GM19239 (cell line): ENCODE results near the gene ADGRL3.
"Not testable (repeated sequence)": the region's sequence is repeated elsewhere in the genome, so short reads cannot be mapped to it uniquely, and the experiment has no call there.

Experiments
- DNase-seq: peaks from one replicate; pipeline ENCODE4 v3.0.0; 2011; ENCODE audit warnings: low spot score; ENCODE audit not compliant: insufficient read length
- FAIRE-seq: peaks from 2 replicates; lab custom pipeline; 2011; peaks lifted over from hg19 to GRCh38; lab: Jason Lieb, UNC

ADGRL3 gene

DNA sequence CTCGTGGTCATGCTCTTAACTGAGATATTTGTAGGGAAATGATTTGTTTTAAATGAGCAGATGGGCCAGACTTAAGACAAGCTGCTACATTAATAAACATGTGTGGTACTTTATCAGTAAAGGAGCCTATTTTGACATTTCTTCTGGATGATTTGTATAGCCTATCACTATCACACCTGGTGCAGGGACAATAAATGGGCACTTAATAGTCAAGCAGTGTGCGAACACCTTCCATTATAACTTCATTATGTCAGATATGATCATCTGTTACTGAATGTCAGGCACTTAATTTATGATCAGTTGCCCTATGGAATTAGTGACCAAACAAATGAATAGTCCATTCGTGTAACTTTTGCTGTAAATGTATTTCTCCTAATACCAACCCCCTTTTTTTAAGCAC is 628.8 kb downstream of the ADGRL3 start:
- FAIRE-seq (no peak), DNase-seq (no peak)

DNA sequence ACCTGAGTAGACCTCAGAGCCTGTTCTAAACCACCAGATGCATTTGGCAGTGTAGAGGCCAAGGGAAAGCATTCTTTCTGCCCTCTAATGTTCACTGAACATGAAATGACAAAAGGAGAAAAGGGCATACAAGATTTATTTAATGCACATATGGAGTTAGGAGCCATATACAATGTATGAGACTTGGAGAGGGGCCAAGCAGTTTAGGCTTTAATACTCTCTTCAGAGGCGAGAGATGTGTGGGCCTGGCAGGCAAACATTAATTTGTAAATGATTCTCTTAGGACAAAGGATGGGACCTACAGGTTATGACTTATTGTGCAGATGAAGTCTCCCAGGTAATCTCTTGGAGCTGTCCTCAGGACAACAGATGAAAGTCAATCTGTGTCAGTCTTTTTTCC is 631.9 kb downstream of the ADGRL3 start:
- FAIRE-seq (no peak), DNase-seq (no peak)

DNA sequence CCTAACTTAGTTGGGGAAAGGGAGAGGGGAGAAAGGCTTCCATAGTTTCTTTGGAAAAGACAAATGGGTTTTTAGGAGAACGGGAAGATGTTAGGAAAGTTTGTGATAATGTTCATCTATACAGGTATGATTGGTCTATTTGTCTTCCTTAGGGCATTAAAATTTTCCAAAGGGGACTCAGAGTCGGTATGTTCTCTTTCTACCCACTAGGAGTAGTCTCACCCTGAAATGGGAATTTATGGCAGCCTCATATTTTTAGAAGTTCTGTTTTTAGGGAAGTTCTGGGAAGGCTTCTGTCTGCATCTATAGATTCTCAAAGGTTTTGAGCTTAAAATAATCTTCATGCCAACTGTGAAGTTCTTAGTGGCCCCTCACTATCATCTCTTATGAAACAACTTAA is 637.3 kb downstream of the ADGRL3 start:
- FAIRE-seq (no peak), DNase-seq (no peak)

DNA sequence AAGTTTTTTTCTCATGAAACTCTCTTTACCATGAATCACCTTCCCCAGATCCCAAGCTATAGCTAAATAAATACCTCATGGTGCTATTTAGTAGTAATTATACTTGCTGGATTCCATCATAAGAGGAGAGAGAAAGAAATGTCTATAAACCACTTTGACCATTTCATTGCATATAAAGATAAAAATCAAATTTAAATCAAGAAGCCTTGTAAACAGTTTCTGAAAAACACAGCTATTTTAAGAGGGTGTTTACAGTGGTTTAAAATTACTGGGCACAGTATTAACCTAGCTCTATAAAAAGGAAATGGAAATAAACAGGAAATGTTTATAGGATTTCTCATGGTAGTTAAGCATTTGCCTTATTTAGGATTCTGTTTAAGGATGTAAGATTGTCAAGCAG is 637.9 kb downstream of the ADGRL3 start:
- no peak for DNase-seq
- FAIRE-seq, result no peak

DNA sequence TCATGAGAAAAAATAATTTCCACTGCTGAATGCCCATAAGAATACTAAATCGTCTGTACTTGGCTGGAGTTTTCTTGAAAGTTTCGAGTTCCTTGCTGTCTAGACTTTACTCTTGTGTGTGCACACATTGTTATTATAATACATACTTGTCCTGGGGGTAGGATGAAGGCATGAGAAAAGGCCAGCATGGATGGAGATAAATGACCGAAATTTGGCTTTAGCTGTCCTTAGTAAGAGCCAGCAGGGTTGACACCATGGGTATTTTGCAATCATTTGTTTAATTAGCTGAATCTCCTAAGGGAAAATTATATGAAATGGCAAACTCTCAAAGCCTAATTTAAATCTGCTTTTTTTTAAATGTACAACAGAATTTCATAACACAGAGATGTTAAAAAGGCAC is 641.6 kb downstream of the ADGRL3 start:
- DNase-seq (no peak), FAIRE-seq (no peak)

DNA sequence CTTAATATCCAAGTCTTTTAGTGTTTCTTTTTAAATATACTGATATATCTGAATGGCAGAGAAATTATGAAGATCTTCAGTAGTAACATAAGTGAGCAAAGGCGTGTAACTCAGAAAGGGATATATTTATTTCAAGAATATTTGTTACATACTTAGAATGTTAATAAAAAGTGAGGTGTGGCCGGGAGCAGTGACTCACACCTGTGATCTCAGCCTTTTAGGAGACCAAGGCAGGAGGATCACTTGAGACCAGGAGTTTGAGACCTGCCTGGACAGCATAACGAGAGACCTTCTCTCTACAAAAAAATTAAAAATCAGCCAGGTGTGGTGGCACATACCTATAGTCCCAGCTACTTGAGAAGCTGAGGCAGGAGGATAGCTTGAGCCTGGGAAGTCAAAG is 651.0 kb downstream of the ADGRL3 start:
- DNase-seq (no peak), FAIRE-seq (no peak)

DNA sequence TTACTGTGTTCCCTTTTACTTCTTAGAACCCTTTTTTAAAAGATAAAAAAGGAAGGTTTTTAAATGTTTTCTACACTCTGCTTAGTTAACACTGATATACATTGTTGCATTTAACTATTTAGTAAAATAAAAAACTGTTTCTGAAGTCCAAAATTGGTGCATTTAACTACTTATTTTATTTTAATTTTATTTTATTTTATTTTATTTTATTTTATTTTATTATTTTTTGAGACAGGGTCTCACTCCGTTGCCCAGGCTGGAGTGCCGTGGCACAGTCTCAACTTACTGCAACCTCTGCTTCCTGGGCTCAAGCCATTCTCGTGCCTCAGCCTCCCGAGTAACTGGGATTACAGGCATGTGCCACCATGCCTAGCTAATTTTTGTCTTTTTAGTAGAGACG is 652.0 kb downstream of the ADGRL3 start:
- FAIRE-seq, DNase-seq: not testable (repeated sequence)

DNA sequence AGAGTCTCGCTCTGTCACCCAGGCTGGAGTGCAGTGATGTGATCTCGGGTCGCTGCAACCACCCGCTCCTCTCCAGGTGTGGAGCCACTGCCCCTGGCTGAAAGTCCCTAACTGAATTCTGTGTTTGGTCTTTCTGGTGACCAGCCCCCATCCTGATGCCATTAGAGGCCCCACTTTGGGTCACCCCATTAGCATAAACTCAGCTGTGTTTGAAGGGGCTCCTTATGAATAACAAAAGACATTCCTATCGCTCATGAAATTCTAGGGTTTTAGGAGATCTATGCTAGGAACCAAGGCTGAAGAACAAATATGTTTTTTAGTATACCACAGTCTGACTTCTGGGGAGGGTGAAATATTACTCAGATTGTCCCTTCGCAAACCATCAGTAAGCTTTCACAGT is 652.9 kb downstream of the ADGRL3 start:
- DNase-seq (no peak), FAIRE-seq (no peak)

DNA sequence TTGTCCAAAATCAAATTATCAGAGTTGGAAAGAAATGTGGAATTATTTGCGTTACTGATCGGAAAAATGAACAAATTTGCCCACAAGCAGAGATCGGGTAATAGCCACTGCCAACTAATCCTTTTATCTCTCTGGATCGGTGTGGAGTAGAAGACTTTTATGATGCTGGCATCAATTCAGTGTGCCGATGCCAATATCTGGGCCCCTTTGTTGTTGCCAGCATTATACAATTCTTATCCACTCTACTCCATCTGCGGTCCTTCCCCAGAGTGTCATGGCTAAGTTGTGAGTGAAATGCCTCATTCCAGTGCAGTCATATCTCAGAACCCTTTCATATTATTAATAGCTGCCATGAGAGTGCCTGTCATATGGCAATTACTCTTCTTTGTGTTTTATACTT is 660.2 kb downstream of the ADGRL3 start:
- DNase-seq (no peak), FAIRE-seq (no peak)

DNA sequence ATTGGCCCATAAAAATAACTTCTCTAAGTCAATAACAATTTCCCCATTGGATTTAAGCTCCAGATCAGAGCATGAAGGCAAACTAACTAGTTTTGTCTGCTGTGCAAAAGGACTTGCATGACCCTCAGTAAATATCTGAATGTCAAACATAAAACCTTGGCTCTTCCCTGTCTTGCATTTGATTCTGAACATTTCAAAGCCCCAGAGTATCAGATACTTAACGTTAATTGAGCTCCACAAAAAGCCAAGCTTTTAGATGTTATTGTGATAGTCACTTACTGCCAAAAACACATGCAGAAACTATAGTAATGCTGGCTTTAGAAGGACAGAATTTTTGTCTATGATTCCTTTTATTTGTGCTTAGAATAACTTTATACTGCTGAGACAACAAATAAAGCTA is 664.2 kb downstream of the ADGRL3 start:
- FAIRE-seq, result no peak
- DNase-seq, result no peak

DNA sequence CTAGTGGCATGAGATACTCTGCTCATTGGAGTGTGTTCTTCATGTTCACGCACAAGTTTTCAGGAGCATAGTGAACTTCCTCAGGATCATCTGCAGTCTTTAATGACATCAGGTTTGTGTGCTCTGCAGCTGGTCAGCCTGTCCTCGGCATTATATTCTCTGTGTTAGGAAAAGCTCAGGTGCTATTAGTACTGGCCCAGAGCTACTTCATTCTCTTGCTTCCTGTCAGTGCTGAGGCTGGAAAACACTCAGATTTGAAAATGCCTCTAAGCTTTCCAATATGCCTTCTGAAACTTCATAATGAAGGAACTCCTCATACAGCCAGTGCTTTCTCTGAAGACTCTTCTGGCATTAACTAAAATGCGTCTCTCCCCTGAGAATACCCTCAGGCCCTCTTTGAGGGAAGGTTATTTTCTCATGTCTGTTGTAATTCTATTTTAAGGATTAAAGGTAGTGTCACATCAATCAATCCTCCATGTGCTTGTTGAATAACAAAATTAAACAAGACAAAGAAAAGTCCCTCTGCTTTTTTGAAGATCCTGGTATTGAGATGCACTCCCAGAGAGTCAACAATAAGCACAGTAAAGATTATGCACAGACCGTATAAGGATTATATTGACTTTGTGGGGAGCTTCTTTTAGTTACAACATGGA is 666.4 kb downstream of the ADGRL3 start:
- FAIRE-seq, result no peak
- no peak for DNase-seq

DNA sequence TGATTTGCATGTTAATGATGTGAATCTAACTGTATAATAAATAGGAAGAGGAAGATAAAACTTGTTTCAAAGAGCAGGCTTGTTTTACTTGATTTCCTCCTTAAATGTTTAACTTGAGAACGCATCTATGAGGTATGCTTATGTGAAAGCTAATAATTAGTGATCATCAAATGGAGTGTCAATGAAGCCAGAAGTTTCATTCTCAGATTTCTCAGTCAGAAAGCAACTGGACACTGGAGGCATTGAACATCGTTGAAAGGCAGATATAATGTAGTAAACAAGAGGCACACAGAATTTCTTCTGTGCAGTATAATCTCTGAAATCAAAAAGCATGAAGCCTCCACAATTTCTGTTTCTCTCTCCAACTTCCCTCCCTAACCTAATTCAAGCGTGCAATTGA is 672.9 kb downstream of the ADGRL3 start:
- no peak for FAIRE-seq
- no peak for DNase-seq

DNA sequence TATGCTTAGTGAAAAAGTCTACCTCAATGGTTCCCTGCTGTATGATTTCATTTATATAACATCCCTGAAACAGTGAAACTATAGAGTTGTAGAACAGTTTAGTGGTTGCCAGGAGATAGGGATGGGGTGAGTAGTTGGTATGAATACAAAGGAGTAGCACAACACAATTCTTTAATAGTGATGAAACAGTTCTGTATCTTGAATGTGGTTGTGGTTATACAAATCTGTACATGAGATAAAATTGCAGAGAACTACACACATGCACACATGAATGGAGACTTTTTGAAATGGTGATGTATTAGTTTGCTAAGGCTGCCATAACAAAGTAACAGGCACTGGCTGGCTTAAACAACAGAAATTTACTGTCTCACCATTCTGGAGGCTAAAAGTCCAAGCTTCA is 677.1 kb downstream of the ADGRL3 start:
- FAIRE-seq, result no peak
- no peak for DNase-seq

DNA sequence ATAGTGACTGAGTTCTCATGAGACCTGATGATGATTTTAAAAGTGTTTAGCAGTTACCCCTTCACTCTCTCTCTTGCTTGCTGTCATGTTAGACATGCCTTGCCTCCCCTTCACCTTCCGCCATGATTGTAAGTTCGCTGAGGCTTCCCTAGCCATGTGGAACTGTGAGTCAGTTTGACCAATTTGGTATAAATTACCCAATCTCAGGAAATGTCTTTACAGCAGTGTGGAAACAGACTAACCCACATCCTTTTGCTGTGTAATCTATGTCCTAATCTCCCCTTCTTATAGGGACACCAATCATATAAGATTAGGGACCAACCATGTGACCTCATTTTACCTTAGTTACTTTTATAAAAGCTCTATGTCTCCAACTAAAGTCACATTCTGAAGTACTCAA is 677.8 kb downstream of the ADGRL3 start:
- FAIRE-seq (no peak), DNase-seq (no peak)

DNA sequence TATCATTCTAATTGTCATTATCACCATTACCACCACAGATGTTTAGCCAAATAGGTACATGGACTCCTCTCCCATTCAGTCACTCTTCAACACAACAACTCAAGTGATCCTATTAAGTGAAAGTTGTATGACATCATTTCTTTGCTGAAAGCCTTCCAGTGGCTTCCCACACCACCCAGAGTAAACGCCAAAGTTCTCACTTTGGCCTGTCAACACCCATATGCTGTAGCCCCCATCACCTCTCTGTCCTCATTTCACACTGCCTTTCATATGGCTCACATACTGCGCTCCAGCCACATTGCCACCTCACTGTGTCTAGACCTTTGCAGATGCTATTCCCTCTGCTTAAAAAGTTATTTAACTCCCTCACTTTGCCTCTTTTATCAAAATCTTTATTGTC is 682.3 kb downstream of the ADGRL3 start:
- FAIRE-seq (no peak), DNase-seq (no peak)

DNA sequence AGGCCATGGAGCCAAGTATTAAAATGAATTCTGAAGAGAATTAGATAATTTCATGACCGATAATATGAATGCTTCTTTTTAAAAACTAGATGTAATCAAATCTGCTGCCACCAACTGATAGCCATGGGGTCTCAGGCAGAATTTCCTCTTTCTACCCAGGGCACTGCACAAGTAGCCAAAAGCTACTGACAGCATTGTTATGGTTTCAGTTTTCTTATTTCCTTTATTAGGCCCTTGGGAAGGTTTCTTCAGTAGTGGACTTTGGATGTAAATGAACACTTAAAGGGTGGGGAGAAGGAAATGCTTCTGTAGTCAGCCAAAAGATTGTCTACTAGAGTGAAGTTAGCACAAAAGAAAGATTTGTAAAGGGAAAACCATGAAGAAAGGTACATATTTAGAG is 686.0 kb downstream of the ADGRL3 start:
- no peak for FAIRE-seq
- DNase-seq, result no peak

DNA sequence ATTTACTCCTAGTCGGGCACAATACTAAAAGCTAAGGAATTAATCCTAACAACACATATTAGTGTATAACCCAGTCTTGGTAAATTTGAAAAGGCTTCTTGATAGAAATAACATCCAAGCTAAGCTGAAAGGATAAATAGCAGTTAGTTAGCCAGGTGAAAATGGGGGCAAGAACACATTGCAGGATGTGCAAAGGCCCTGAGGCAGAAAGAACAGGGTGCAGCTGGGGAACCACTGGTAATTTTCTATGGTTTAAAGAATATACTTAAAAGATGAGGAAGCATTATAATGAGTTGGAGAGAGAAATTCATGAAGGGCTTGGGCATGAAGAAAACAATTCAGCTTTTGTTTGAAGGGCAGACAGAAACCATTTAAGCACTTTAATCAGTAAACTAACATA is 689.0 kb downstream of the ADGRL3 start:
- DNase-seq (no peak), FAIRE-seq (no peak)

DNA sequence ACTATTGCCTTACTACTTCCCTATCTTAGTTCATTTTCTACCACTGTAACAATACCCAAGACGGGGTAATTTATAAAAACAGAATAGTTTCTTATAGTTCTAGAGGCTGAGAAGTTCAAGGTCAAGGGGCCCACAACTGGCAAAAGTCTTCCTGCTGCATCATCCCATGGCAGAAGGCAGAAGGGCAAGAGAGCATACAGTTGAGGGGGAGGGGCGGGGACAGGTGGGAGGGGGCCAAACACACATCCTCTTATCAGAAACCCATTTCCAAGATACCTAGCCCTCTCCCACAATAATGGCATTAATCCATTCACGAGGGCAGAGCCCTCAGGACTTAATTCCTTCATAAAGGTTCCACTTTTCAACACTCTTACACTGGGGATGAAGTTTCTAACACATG is 690.2 kb downstream of the ADGRL3 start:
- FAIRE-seq (no peak), DNase-seq (no peak)

DNA sequence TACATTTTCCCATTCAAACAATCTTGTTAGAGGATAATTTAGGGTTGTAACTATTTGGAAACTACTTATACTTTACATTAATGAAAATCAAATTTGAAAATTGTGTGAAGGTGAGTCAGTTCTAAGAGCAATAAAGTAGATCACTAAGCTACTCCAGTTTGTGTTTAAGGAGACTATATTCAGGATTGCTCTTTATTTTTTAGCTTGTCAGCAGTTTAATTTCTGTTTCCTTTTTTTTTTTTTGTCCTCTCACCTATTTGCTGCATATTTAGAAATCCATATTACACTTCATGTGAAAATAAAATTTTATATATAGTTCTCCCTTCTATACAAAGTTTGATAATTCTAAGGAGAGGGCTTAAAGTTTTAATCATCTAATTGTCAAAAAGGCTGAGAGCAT is 691.8 kb downstream of the ADGRL3 start:
- FAIRE-seq (no peak), DNase-seq (no peak)

DNA sequence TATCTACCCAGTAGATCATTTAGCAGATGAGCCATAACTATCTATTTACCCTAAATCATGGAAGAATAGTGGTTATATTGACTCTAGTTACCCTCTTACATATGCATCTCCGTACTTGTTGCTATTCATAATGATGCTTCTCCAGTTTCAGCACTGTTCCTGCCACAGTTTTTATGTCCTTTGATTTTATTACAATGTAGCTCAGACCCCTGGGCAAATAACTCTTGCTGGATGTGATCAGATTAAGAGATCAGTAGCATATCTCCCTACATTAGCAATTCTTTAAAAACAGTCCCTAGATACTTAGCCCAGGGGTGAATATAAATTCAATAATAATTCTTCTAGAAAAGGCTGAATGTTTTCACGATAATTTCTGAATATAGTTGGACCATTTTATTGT is 696.5 kb downstream of the ADGRL3 start:
- FAIRE-seq (no peak), DNase-seq (no peak)

DNA sequence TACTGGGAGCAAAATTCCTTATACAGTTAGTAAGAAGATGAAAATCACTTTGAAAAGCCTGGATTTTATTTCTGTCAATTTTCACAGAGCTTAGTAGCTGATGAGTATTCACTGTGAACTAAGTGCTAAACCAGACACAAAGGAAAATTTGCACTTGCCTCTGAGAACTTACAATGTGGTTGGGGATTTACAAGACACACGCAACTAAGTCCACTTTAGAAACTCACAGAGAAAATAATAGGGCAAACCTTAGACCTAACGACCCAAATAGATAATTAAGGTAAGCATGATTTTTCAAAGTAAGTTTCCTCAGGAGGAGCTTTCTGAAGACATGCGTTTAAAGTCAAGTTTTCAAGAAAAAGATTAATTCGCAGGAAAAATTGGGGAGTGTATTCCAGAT is 708.9 kb downstream of the ADGRL3 start:
- DNase-seq, result no peak
- FAIRE-seq, result no peak

DNA sequence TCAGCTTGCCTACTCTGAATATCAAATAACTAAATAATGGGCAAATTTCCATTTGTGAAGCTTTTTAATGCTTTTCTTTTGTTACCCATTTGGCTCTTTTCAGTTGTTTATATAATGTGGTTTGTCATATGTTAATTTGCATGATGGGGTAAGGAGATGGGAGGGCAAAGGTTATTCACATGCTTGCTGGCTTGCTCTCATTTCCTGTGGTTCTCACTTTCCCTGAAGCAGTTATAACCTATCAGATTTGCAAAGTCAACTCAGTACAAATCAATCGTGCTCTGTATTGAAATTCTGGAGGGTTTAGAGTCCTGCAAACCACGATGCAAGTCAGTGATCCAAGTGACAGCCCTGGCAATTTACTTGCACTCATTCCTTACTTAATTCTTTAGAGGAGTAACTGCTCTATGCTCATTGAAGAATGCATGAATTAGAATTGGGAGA is 711.2 kb downstream of the ADGRL3 start:
- no peak for DNase-seq
- FAIRE-seq, result no peak

DNA sequence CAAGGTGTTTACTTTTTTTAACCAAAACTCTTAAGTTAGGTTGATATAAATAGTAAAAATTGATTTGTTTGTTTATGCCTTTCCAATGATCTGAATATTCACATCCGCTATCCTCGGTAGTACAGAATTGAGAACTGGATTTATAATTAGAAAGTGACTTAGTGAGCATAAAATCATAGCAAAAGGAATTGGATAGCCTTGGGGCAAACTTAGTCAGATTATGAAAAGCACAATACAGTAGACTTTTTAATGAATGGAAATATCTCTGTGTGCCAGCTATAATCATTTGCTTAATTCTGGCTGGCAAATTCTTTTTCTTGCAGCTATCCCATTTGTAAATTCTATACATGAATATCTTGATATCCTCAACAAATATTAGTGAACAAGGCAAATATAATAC is 713.5 kb downstream of the ADGRL3 start:
- FAIRE-seq (no peak), DNase-seq (no peak)
